WTC11 (cell line): ENCODE data around the gene GRAMD4.
"Not testable (repeated sequence)": the region's sequence is repeated elsewhere in the genome, so short reads cannot be mapped to it uniquely, and the experiment has no call there.

ENCODE experiments used
- CREM ChIP-seq: sonication (generic); formaldehyde crosslinking; IDR thresholded peaks from 2 replicates; pipeline ENCODE4 v1.8.1; 2022; ENCODE audit warnings: mild to moderate bottlenecking, missing genetic modification reagents, moderate library complexity
- JUN ChIP-seq: sonication (generic); formaldehyde crosslinking; IDR thresholded peaks from 2 replicates; pipeline ENCODE4 v1.8.0; 2023; ENCODE audit warnings: mild to moderate bottlenecking, missing genetic modification reagents
- NFE2L1 ChIP-seq: sonication (generic); formaldehyde crosslinking; IDR thresholded peaks from 2 replicates; pipeline ENCODE4 v1.8.1; 2023; ENCODE audit warnings: missing genetic modification reagents
- RELA ChIP-seq: sonication (generic); formaldehyde crosslinking; IDR thresholded peaks from 2 replicates; pipeline ENCODE4 v1.8.1; 2022; ENCODE audit warnings: missing genetic modification reagents, mild to moderate bottlenecking, borderline replicate concordance
- TEAD1 ChIP-seq: sonication (generic); formaldehyde crosslinking; IDR thresholded peaks from 2 replicates; pipeline ENCODE4 v1.8.0; 2022; ENCODE audit warnings: mild to moderate bottlenecking, missing genetic modification reagents
- ZNF121 ChIP-seq: sonication (generic); formaldehyde crosslinking; IDR thresholded peaks from 2 replicates; pipeline ENCODE4 v1.8.0; 2023; ENCODE audit warnings: missing genetic modification reagents
- ZNF232 ChIP-seq: sonication (generic); formaldehyde crosslinking; IDR thresholded peaks from 2 replicates; pipeline ENCODE4 v1.8.0; 2022; ENCODE audit warnings: mild to moderate bottlenecking, missing genetic modification reagents
- TF ChIP-seq, protein P1 (sequence below): sonication (generic); formaldehyde crosslinking; IDR thresholded peaks from 2 replicates; pipeline ENCODE4 v1.8.1; 2023; ENCODE audit warnings: mild to moderate bottlenecking, missing genetic modification reagents, borderline replicate concordance
- TF ChIP-seq, protein P2 (sequence below): sonication (generic); formaldehyde crosslinking; IDR thresholded peaks from 2 replicates; pipeline ENCODE4 v1.8.1; 2023; ENCODE audit warnings: mild to moderate bottlenecking, moderate library complexity, missing genetic modification reagents
- TF ChIP-seq, protein P3 (sequence below): fragments of 250-450 bp; sonication (Bioruptor Pico); IDR thresholded peaks from 2 replicates; pipeline ENCODE4 v1.9.0; 2021; ENCODE audit warnings: mild to moderate bottlenecking, borderline replicate concordance
- TF ChIP-seq, protein P4 (sequence below): sonication (generic); formaldehyde crosslinking; IDR thresholded peaks from 2 replicates; pipeline ENCODE4 v1.8.1; 2022; ENCODE audit warnings: low read depth, mild to moderate bottlenecking, moderate library complexity, missing genetic modification reagents, borderline replicate concordance
- TF ChIP-seq, protein P5 (sequence below): fragments of 200-600 bp; IDR thresholded peaks from 2 replicates; pipeline ENCODE4 v1.8.0; 2022; ENCODE audit warnings: antibody characterized with exemption
- TF ChIP-seq, protein P6 (sequence below): sonication (generic); formaldehyde crosslinking; IDR thresholded peaks from 2 replicates; pipeline ENCODE4 v1.8.1; 2023; ENCODE audit warnings: mild to moderate bottlenecking, missing genetic modification reagents
- TF ChIP-seq, protein P7 (sequence below): fragments of 250-450 bp; sonication (Bioruptor Pico); IDR thresholded peaks from 2 replicates; pipeline ENCODE4 v2.1.2; 2022; ENCODE audit warnings: mild to moderate bottlenecking, moderate library complexity

DNA sequence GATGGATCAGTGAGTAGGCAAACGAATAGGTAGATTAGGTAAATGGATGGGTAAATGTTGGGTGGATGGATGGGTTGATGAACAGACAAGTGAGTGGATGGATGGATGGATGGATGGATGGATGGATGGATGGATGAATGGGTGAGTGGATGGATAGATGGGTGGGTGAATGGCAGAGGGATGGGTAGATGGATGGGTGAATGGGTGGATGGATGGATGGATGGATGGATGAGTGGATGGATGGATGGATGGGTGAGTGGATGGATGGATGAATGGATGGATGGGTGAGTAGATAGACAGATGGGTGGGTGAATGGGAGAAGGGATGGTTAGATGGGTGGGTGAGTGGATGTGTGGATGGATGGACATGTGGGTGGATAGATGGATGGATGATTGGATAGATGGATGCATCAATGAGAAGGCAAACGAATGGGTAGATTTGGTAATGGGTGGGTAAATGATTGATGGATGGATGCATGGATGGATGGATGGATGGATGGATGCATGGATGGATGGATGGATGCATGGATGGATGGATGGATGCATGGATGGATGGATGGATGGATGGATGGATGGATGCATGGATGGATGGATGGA is 28.1 kb downstream of the GRAMD4 start:
- TF ChIP-seq, protein P1, sequence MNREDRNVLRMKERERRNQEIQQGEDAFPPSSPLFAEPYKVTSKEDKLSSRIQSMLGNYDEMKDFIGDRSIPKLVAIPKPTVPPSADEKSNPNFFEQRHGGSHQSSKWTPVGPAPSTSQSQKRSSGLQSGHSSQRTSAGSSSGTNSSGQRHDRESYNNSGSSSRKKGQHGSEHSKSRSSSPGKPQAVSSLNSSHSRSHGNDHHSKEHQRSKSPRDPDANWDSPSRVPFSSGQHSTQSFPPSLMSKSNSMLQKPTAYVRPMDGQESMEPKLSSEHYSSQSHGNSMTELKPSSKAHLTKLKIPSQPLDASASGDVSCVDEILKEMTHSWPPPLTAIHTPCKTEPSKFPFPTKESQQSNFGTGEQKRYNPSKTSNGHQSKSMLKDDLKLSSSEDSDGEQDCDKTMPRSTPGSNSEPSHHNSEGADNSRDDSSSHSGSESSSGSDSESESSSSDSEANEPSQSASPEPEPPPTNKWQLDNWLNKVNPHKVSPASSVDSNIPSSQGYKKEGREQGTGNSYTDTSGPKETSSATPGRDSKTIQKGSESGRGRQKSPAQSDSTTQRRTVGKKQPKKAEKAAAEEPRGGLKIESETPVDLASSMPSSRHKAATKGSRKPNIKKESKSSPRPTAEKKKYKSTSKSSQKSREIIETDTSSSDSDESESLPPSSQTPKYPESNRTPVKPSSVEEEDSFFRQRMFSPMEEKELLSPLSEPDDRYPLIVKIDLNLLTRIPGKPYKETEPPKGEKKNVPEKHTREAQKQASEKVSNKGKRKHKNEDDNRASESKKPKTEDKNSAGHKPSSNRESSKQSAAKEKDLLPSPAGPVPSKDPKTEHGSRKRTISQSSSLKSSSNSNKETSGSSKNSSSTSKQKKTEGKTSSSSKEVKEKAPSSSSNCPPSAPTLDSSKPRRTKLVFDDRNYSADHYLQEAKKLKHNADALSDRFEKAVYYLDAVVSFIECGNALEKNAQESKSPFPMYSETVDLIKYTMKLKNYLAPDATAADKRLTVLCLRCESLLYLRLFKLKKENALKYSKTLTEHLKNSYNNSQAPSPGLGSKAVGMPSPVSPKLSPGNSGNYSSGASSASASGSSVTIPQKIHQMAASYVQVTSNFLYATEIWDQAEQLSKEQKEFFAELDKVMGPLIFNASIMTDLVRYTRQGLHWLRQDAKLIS, result not testable (repeated sequence)
- TF ChIP-seq, protein P2, sequence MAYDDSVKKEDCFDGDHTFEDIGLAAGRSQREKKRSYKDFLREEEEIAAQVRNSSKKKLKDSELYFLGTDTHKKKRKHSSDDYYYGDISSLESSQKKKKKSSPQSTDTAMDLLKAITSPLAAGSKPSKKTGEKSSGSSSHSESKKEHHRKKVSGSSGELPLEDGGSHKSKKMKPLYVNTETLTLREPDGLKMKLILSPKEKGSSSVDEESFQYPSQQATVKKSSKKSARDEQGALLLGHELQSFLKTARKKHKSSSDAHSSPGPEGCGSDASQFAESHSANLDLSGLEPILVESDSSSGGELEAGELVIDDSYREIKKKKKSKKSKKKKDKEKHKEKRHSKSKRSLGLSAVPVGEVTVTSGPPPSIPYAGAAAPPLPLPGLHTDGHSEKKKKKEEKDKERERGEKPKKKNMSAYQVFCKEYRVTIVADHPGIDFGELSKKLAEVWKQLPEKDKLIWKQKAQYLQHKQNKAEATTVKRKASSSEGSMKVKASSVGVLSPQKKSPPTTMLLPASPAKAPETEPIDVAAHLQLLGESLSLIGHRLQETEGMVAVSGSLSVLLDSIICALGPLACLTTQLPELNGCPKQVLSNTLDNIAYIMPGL (CRISPR knock-in tag), result not testable (repeated sequence)
- not testable (repeated sequence) for TF ChIP-seq CREM; RELA (CRISPR knock-in tag); JUN (CRISPR knock-in tag); TEAD1 (CRISPR knock-in tag); ZNF232; NFE2L1 (CRISPR knock-in tag); ZNF121 (CRISPR knock-in tag)
- TF ChIP-seq, protein P3, sequence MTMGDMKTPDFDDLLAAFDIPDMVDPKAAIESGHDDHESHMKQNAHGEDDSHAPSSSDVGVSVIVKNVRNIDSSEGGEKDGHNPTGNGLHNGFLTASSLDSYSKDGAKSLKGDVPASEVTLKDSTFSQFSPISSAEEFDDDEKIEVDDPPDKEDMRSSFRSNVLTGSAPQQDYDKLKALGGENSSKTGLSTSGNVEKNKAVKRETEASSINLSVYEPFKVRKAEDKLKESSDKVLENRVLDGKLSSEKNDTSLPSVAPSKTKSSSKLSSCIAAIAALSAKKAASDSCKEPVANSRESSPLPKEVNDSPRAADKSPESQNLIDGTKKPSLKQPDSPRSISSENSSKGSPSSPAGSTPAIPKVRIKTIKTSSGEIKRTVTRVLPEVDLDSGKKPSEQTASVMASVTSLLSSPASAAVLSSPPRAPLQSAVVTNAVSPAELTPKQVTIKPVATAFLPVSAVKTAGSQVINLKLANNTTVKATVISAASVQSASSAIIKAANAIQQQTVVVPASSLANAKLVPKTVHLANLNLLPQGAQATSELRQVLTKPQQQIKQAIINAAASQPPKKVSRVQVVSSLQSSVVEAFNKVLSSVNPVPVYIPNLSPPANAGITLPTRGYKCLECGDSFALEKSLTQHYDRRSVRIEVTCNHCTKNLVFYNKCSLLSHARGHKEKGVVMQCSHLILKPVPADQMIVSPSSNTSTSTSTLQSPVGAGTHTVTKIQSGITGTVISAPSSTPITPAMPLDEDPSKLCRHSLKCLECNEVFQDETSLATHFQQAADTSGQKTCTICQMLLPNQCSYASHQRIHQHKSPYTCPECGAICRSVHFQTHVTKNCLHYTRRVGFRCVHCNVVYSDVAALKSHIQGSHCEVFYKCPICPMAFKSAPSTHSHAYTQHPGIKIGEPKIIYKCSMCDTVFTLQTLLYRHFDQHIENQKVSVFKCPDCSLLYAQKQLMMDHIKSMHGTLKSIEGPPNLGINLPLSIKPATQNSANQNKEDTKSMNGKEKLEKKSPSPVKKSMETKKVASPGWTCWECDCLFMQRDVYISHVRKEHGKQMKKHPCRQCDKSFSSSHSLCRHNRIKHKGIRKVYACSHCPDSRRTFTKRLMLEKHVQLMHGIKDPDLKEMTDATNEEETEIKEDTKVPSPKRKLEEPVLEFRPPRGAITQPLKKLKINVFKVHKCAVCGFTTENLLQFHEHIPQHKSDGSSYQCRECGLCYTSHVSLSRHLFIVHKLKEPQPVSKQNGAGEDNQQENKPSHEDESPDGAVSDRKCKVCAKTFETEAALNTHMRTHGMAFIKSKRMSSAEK (CRISPR knock-in tag), result not testable (repeated sequence)
- TF ChIP-seq, protein P4, sequence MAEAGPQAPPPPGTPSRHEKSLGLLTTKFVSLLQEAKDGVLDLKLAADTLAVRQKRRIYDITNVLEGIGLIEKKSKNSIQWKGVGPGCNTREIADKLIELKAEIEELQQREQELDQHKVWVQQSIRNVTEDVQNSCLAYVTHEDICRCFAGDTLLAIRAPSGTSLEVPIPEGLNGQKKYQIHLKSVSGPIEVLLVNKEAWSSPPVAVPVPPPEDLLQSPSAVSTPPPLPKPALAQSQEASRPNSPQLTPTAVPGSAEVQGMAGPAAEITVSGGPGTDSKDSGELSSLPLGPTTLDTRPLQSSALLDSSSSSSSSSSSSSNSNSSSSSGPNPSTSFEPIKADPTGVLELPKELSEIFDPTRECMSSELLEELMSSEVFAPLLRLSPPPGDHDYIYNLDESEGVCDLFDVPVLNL (CRISPR knock-in tag), result not testable (repeated sequence)
- TF ChIP-seq, protein P5, sequence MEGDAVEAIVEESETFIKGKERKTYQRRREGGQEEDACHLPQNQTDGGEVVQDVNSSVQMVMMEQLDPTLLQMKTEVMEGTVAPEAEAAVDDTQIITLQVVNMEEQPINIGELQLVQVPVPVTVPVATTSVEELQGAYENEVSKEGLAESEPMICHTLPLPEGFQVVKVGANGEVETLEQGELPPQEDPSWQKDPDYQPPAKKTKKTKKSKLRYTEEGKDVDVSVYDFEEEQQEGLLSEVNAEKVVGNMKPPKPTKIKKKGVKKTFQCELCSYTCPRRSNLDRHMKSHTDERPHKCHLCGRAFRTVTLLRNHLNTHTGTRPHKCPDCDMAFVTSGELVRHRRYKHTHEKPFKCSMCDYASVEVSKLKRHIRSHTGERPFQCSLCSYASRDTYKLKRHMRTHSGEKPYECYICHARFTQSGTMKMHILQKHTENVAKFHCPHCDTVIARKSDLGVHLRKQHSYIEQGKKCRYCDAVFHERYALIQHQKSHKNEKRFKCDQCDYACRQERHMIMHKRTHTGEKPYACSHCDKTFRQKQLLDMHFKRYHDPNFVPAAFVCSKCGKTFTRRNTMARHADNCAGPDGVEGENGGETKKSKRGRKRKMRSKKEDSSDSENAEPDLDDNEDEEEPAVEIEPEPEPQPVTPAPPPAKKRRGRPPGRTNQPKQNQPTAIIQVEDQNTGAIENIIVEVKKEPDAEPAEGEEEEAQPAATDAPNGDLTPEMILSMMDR, result not testable (repeated sequence)
- TF ChIP-seq, protein P6, sequence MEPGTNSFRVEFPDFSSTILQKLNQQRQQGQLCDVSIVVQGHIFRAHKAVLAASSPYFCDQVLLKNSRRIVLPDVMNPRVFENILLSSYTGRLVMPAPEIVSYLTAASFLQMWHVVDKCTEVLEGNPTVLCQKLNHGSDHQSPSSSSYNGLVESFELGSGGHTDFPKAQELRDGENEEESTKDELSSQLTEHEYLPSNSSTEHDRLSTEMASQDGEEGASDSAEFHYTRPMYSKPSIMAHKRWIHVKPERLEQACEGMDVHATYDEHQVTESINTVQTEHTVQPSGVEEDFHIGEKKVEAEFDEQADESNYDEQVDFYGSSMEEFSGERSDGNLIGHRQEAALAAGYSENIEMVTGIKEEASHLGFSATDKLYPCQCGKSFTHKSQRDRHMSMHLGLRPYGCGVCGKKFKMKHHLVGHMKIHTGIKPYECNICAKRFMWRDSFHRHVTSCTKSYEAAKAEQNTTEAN (CRISPR knock-in tag), result not testable (repeated sequence)
- TF ChIP-seq, protein P7, sequence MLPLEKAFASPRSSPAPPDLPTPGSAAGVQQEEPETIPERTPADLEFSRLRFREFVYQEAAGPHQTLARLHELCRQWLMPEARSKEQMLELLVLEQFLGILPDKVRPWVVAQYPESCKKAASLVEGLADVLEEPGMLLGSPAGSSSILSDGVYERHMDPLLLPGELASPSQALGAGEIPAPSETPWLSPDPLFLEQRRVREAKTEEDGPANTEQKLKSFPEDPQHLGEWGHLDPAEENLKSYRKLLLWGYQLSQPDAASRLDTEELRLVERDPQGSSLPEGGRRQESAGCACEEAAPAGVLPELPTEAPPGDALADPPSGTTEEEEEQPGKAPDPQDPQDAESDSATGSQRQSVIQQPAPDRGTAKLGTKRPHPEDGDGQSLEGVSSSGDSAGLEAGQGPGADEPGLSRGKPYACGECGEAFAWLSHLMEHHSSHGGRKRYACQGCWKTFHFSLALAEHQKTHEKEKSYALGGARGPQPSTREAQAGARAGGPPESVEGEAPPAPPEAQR (CRISPR knock-in tag), result not testable (repeated sequence)
